Skeletal muscle tissue (tissue), 4 donors: ENCODE data around the gene CLASP1. TPM values are rescaled to one million over a fixed set of nuclear protein-coding genes. Genes with fewer than 3 reads are reported as not detected.
"Not testable (repeated sequence)": the region's sequence is repeated elsewhere in the genome, so short reads cannot be mapped to it uniquely, and the experiment has no call there.

Experiments used
- H3K27ac ChIP-seq: one replicate; pipeline ENCODE4 v1.7.0; 2013; ENCODE audit warnings: mild to moderate bottlenecking, low read depth, low read length, inconsistent platforms
- H3K27me3 ChIP-seq, 3 donors: one replicate each; pipeline ENCODE4 v1.7.0; 2013; ENCODE audit warnings: low read length in 3 of 3; ENCODE audit not compliant: control insufficient read depth in 3 of 3, insufficient read depth in 3 of 3
- H3K36me3 ChIP-seq, 3 donors: one replicate each; pipeline ENCODE4 v1.7.0; 2013; ENCODE audit warnings: low read length in 3 of 3; ENCODE audit not compliant: control insufficient read depth in 3 of 3, insufficient read depth in 3 of 3
- H3K4me1 ChIP-seq, 3 donors: one replicate each; pipeline ENCODE4 v1.7.0; 2013; ENCODE audit warnings: low read length in 3 of 3, mild to moderate bottlenecking in 3 of 3; ENCODE audit not compliant: control insufficient read depth in 3 of 3, insufficient read depth in 3 of 3
- H3K4me3 ChIP-seq, 3 donors: one replicate each; pipeline ENCODE4 v1.7.0; 2013; ENCODE audit warnings: low read length in 3 of 3
- H3K9ac ChIP-seq, 3 donors: one replicate each; pipeline ENCODE4 v1.7.0; 2013; ENCODE audit warnings: low read length in 3 of 3, mild to moderate bottlenecking in 3 of 3, moderate library complexity in 2 of 3, low read depth in 1 of 3
- H3K9me3 ChIP-seq, 3 donors: one replicate each; pipeline ENCODE4 v1.7.0; 2013; ENCODE audit warnings: low read length in 3 of 3; ENCODE audit not compliant: control insufficient read depth in 3 of 3
- total RNA-seq: library from RNA; depleted of rRNA; stranded (reverse); fragments of >200 nt; gene quantifications from one replicate; pipeline ENCODE4 v1.2.3, GENCODE V29; 2014
- donor health status: Osteomylitis.

Gene CLASP1
- total RNA-seq, 1 donor from 2014 or later, result 74.1 TPM

- Histone ChIP-seq H3K9me3 (no peaks in the 10 kb centered on the region), H3K4me1 (peaks cover 12 to 27% (median 22%) of the 10 kb centered on the region in 3 donors), H3K36me3 (no peaks in the 10 kb centered on the region), H3K27ac (no peak overlapping the region), H3K27me3 (no peaks in the 10 kb centered on the region), H3K4me3 (no peak overlapping the region), H3K9ac (no peak overlapping the region)
Measured at GRCh38 chr2:121664086-121664485, 14.8 kb upstream of the CLASP1 start.

DNA sequence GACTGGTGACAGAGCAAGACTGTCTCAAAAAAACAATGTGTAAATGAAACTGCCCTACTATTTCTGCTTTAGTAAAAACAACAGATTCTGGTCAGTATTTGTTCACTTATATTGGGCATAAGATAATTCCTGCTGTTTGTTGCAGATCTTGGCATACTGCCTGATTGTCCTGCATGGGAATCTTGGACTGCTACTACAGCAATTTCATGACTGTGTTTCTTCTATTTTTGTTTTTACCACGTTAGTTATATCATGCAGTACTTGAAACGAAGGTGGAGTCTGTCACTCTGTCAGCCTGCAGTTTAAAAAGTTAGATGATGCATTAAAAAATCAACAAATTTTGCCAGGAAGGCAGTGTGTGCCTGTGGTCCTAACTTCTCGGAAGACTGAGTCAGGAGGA, 14.2 kb upstream of the CLASP1 start:
- Histone ChIP-seq H3K9me3 (no peaks in the 10 kb centered on the region), H3K4me3 (no peak overlapping the region), H3K36me3 (peaks cover 0 to 2% (median 0%) of the 10 kb centered on the region in 3 donors), H3K27me3 (no peaks in the 10 kb centered on the region), H3K9ac (no peak overlapping the region), H3K27ac (no peak overlapping the region), H3K4me1 (peaks cover 12 to 27% (median 22%) of the 10 kb centered on the region in 3 donors)

DNA sequence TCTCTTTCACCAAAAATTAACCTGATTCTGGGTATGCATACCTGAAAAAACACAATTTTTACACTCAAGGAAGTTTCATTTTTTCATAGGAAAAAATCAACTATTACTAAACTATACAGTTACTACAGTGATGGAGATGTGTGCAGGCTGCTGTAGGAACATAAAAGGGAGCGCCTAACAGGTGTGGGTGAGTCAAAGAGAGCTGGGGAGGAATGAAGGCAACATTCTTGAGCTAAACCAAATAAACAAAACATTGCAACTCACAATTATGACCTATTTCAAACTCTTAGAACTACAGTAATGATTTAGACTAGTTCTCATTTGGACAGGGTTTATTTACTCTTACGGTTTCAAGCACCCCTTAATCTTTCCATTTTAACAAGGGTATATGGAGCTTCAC, 13.4 kb upstream of the CLASP1 start:
- H3K27ac ChIP-seq, result no peak overlapping the region
- no peaks in the 10 kb centered on the region for H3K27me3 ChIP-seq
- H3K9ac ChIP-seq, result no peak overlapping the region

GRCh38 chr2:121659933-121660332, 10.7 kb upstream of the CLASP1 start:
- Histone ChIP-seq H3K27me3 (no peaks in the 10 kb centered on the region), H3K4me3 (no peak overlapping the region), H3K36me3 (peaks cover 0 to 2% (median 0%) of the 10 kb centered on the region in 3 donors), H3K9ac (no peak overlapping the region), H3K4me1 (peaks cover 11 to 15% (median 12%) of the 10 kb centered on the region in 3 donors), H3K27ac (no peak overlapping the region), H3K9me3 (no peaks in the 10 kb centered on the region)

More for the DNA sequence above, 13.4 kb upstream of the CLASP1 start:
- Histone ChIP-seq H3K9me3 (no peaks in the 10 kb centered on the region), H3K4me1 (peaks cover 12 to 26% (median 22%) of the 10 kb centered on the region in 3 donors), H3K4me3 (no peak overlapping the region), H3K36me3 (peaks cover 0 to 2% (median 0%) of the 10 kb centered on the region in 3 donors)

- H3K4me3 ChIP-seq, H3K36me3 ChIP-seq, H3K9me3 ChIP-seq, H3K4me1 ChIP-seq, H3K9ac ChIP-seq, H3K27me3 ChIP-seq, H3K27ac ChIP-seq: not testable (repeated sequence)
Measured at GRCh38 chr2:121658393-121658792, 9.1 kb upstream of the CLASP1 start.

DNA sequence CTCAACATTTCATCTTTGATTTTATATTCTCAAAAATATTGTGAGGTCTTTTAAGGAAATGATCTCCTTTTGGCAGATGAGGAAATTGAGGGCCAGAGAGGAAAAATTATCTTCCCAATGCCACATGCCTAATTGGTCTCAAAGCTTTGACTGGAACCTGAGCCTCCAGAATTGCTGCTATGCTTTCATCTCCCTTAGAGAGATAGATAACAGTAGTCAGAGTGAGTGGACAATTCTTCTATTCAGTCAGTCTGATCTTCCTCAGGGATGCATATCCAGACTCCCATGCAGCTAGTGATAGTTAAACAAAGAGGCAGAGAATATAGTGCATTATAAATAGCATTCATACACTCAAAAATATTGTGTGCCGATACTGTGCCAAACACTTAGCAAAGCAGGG, 3.8 kb upstream of the CLASP1 start:
- H3K4me1 ChIP-seq, result peaks cover 13 to 16% (median 16%) of the 10 kb centered on the region in 3 donors
- H3K27ac ChIP-seq, result no peak overlapping the region

DNA sequence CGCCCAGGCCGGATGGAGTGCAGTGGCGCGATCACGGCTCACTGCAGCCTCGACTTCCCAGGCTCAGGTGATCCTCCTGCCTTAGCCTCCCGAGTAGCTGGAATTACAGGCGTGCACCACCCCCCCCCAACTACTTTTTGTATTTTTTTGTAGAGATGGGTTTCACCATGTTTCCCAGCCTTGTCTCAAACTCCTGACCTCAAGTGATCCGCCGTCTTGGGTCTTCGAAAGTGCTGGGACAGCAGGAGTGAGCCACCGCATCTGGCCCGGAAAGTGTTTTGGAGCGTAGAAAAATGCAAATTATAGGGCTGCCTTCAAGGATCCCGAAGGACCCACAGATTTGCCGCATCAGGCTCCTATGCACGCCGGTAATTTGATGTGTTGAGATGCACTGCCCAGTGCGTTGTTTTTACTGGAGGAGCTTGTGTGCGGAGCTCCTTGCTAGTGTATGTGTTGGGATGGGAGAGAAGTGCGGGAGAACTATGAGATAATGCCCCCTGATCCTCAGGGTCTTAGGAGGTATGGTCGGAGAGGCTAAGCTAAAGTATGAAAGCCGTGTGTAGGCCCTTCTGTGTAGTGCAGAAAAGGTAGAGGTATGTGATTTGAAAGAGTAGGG, 1.2 kb upstream of the CLASP1 start:
- Histone ChIP-seq H3K4me1 (peaks cover 21 to 27% (median 24%) of the 10 kb centered on the region in 3 donors), H3K4me3 (peak overlapping the region; percentile 95 to 99 (median 97)), H3K27me3 (no peaks in the 10 kb centered on the region), H3K27ac (peak overlapping the region; percentile 99), H3K36me3 (no peaks in the 10 kb centered on the region), H3K9me3 (no peaks in the 10 kb centered on the region), H3K9ac (peak overlapping the region; percentile 99 to 100 (median 100))

More for the DNA sequence above, 3.8 kb upstream of the CLASP1 start:
- no peak overlapping the region for H3K9ac ChIP-seq
- H3K36me3 ChIP-seq, result no peaks in the 10 kb centered on the region
- no peaks in the 10 kb centered on the region for H3K9me3 ChIP-seq
- no peak overlapping the region for H3K4me3 ChIP-seq
- no peaks in the 10 kb centered on the region for H3K27me3 ChIP-seq

GRCh38 chr2:121649596-121650314, 493 bp upstream of the CLASP1 start:
- no peaks in the 10 kb centered on the region for H3K36me3 ChIP-seq
- peak overlapping the region; percentile 95 to 99 (median 97) for H3K4me3 ChIP-seq
- peak overlapping the region; percentile 99 to 100 (median 100) for H3K9ac ChIP-seq
- H3K4me1 ChIP-seq, result peaks cover 27 to 32% (median 30%) of the 10 kb centered on the region in 3 donors
- H3K27me3 ChIP-seq, result no peaks in the 10 kb centered on the region
- peak overlapping the region; percentile 99 for H3K27ac ChIP-seq
- no peaks in the 10 kb centered on the region for H3K9me3 ChIP-seq

DNA sequence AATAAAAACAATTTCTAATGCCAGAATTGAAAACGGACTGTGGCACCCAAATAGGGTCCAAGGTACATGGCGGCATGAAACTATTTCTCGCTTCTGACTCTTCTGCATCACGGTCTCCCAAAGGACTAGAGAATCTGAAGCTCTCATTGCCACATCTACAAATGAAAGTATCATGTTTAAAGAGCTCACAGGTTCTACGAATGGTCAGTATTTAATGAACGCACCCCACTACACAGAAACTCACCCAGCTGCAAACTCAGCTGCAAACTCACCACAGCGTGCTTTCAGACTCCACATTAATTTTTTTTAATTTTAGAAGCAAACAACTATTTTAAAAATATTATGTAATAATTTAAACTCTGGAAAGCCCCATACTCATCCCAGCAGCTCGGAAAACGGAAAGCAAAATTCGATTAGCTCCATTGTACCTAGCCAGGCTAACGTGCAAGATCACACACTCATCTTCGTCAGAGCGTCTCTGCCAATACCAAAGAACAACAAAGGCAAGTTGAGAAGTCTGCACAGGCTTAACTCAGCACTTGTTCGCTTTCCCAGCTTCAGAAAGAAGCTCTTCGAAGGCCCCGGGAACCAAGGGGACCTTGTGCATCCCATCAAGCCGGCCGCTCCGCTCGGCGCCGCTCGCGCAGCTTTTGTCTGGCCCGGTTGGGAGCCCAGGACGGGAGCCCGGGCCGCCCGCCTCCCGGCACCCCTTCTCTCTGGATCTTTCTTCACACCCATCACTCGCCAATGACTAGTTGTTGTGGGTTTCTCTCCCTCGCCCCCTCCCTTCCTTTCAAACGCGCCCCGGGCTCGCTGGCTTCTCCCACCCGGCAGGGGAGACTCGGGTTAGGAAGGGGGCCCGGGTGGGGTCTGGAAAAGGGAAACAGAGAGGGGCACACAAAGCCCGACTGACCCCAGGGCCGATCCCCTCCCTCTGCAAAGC, 785 bp downstream of the CLASP1 start:
- Histone ChIP-seq H3K36me3 (no peaks in the 10 kb centered on the region), H3K27me3 (no peaks in the 10 kb centered on the region), H3K4me3 (peak overlapping the region; percentile 95 to 99 (median 97)), H3K9me3 (no peaks in the 10 kb centered on the region), H3K9ac (peak overlapping the region; percentile 96 to 100 (median 99)), H3K27ac (peak overlapping the region; percentile 99), H3K4me1 (peaks cover 29 to 32% (median 30%) of the 10 kb centered on the region in 3 donors)
